ENCODE measurements around the gene HOXC10.

HOXC10 gene

GRCh38 chr12:53965281-53966084, 19.5 kb upstream of the HOXC10 start:
- DNase-seq, result no peak

- DNase-seq, result no peak
Measured at GRCh38 chr12:53966085-53966384, 18.9 kb upstream of the HOXC10 start.

GRCh38 chr12:53966385-53967133, 18.4 kb upstream of the HOXC10 start:
- DNase-seq, result no peak

GRCh38 chr12:53967421-53967925, 17.5 kb upstream of the HOXC10 start:
- DNase-seq, result no peak

- DNase-seq, result no peak
Measured at GRCh38 chr12:53968214-53969127, 16.5 kb upstream of the HOXC10 start.

- DNase-seq, result no peak
Measured at GRCh38 chr12:53969588-53970259, 15.2 kb upstream of the HOXC10 start.

GRCh38 chr12:53970451-53970850, 14.5 kb upstream of the HOXC10 start:
- no peak for DNase-seq

- DNase-seq, result no peak
Measured at GRCh38 chr12:53971129-53971528, 13.8 kb upstream of the HOXC10 start.

- no peak for DNase-seq
Measured at GRCh38 chr12:53971686-53972085, 13.3 kb upstream of the HOXC10 start.

GRCh38 chr12:53972152-53972702, 12.7 kb upstream of the HOXC10 start:
- no peak for DNase-seq

- no peak for DNase-seq
Measured at GRCh38 chr12:53972722-53973235, 12.2 kb upstream of the HOXC10 start, which contains the start of gene HOXC11. TSS of gene HOXC11 (plus strand) at chr12:53973126. CDS start at chr12:53973242, 116 bp downstream.

- DNase-seq, result no peak
Measured at GRCh38 chr12:53973236-53974042, 11.5 kb upstream of the HOXC10 start.

- DNase-seq, result peak; percentile 27
Measured at GRCh38 chr12:53974084-53975063, 10.6 kb upstream of the HOXC10 start, which contains the start of gene HOTAIR. TSS of gene HOTAIR (minus strand) at chr12:53974954.

GRCh38 chr12:53975064-53975471, 9.9 kb upstream of the HOXC10 start:
- DNase-seq, result no peak

- DNase-seq, result no peak
Measured at GRCh38 chr12:53975479-53976152, 9.3 kb upstream of the HOXC10 start.

- DNase-seq, result no peak
Measured at GRCh38 chr12:53976172-53976822, 8.6 kb upstream of the HOXC10 start.

GRCh38 chr12:53976823-53977595, 7.9 kb upstream of the HOXC10 start:
- no peak for DNase-seq

All from MV-4-11 (cell line).